GM23338 (cell line): ENCODE measurements around the gene FKBP5. TPM values are rescaled to one million over a fixed set of nuclear protein-coding genes. Genes with fewer than 3 reads are reported as not detected.

Experiments
- ATAC-seq: fragments of 200-7000 bp; cut with Tn5 transposase; 3 replicates; pipeline ENCODE4 v1.9.1; 2020
- DNase-seq: peaks from one replicate; pipeline ENCODE4 v3.0.0-alpha.2; 2015; ENCODE audit warnings: low spot score
- H2AFZ ChIP-seq: fragments of 200-600 bp; sonication (generic); 2 replicates; pipeline ENCODE4 v1.8.0; 2016; ENCODE audit warnings: antibody characterized with exemption, mild to moderate bottlenecking, moderate library complexity
- H3F3A ChIP-seq: fragments of 200-600 bp; sonication (generic); replicated peaks from 2 replicates; pipeline ENCODE4 v1.8.0; 2017; ENCODE audit warnings: antibody characterized with exemption, mixed run types, low read depth
- H3K27ac ChIP-seq: fragments of 200-600 bp; sonication (generic); 2 replicates; pipeline ENCODE4 v1.6.1; 2016; ENCODE audit warnings: low read depth
- H3K27me3 ChIP-seq: fragments of 200-600 bp; sonication (generic); 2 replicates; pipeline ENCODE4 v1.8.0; 2016; ENCODE audit warnings: mild to moderate bottlenecking, mixed run types, moderate library complexity; ENCODE audit not compliant: insufficient read depth
- H3K36me3 ChIP-seq: fragments of 200-600 bp; sonication (generic); 2 replicates; pipeline ENCODE4 v1.8.0; 2016; ENCODE audit warnings: mild to moderate bottlenecking; ENCODE audit not compliant: insufficient read depth
- H3K4me1 ChIP-seq: fragments of 200-600 bp; sonication (generic); 2 replicates; pipeline ENCODE4 v1.8.0; 2016; ENCODE audit warnings: mild to moderate bottlenecking, moderate library complexity; ENCODE audit not compliant: insufficient read depth
- H3K4me2 ChIP-seq: fragments of 200-600 bp; sonication (generic); 2 replicates; pipeline ENCODE4 v1.7.1; 2017; ENCODE audit warnings: mixed run types
- H3K4me3 ChIP-seq: fragments of 200-600 bp; sonication (generic); 2 replicates; pipeline ENCODE4 v1.6.1; 2016; ENCODE audit warnings: mixed run types
- H3K79me2 ChIP-seq: fragments of 200-600 bp; sonication (generic); replicated peaks from 2 replicates; pipeline ENCODE4 v1.8.0; 2017; ENCODE audit warnings: mild to moderate bottlenecking; ENCODE audit not compliant: insufficient read depth
- H3K9me2 ChIP-seq: fragments of 200-600 bp; sonication (generic); 2 replicates; pipeline ENCODE4 v1.8.0; 2017; ENCODE audit not compliant: insufficient read depth
- H4K20me1 ChIP-seq: fragments of 200-600 bp; sonication (generic); replicated peaks from 2 replicates; pipeline ENCODE4 v1.8.0; 2017; ENCODE audit warnings: mild to moderate bottlenecking; ENCODE audit not compliant: insufficient read depth
- H3K27ac Mint-ChIP-seq: 2 replicates; pipeline ENCODE4 v1.8.0; 2020; ENCODE audit warnings: inconsistent platforms, mild to moderate bottlenecking, moderate library complexity, mixed read lengths
- H3K27me3 Mint-ChIP-seq: 3 replicates; pipeline ENCODE4 v1.8.0; 2022; ENCODE audit warnings: low read depth, mild to moderate bottlenecking, moderate library complexity, mixed read lengths, inconsistent platforms; ENCODE audit not compliant: insufficient read depth, poor library complexity
- H3K36me3 Mint-ChIP-seq: 3 replicates; pipeline ENCODE4 v1.8.0; 2021; ENCODE audit warnings: low read depth, mild to moderate bottlenecking, inconsistent platforms, moderate library complexity, mixed read lengths
- H3K4me1 Mint-ChIP-seq: 3 replicates; pipeline ENCODE4 v1.8.0; 2020; ENCODE audit warnings: mild to moderate bottlenecking, inconsistent platforms, mixed read lengths
- H3K4me3 Mint-ChIP-seq: 3 replicates; pipeline ENCODE4 v1.8.0; 2021; ENCODE audit warnings: moderate library complexity, mild to moderate bottlenecking, inconsistent platforms, mixed read lengths
- H3K9me3 Mint-ChIP-seq: 3 replicates; pipeline ENCODE4 v1.8.0; 2020; ENCODE audit warnings: moderate library complexity, mild to moderate bottlenecking, inconsistent platforms, mixed read lengths
- EZH2 ChIP-seq: fragments of 200-600 bp; sonication (generic); IDR thresholded peaks from one replicate; pipeline ENCODE4 v1.8.0; 2017; ENCODE audit warnings: antibody characterized with exemption, mild to moderate bottlenecking, low read depth; ENCODE audit not compliant: unreplicated experiment
- EZH2phosphoT487 ChIP-seq: fragments of 200-600 bp; sonication (generic); IDR thresholded peaks from one replicate; pipeline ENCODE4 v1.8.1; 2018; ENCODE audit warnings: antibody characterized with exemption; ENCODE audit not compliant: unreplicated experiment
- JUNB ChIP-seq: IDR thresholded peaks from one replicate; pipeline ENCODE4 v1.6.1; 2016; ENCODE audit warnings: antibody characterized with exemption; ENCODE audit not compliant: unreplicated experiment
- NANOG ChIP-seq: IDR thresholded peaks from 2 replicates; pipeline ENCODE4 v1.6.1; 2016; ENCODE audit warnings: antibody characterized with exemption, borderline replicate concordance
- polyA plus RNA-seq: library from polyadenylated mRNA; unstranded; fragments of >200 nt; fragmentation: Nextera tagmentation; extraction: Ambion mirVana; gene quantifications from 2 replicates; pipeline ENCODE4 v1.2.1, GENCODE V29; 2016
- total RNA-seq: library from RNA; depleted of rRNA; stranded (reverse); fragments of >200 nt; shearing (Covaris generic); gene quantifications from 2 replicates; pipeline ENCODE4 v1.2.3, GENCODE V29; 2014
- TF ChIP-seq, protein P1 (sequence below): IDR thresholded peaks from one replicate; pipeline ENCODE4 v1.6.1; 2018; ENCODE audit warnings: antibody characterized with exemption; ENCODE audit not compliant: unreplicated experiment
- TF ChIP-seq, protein P2 (sequence below): fragments of 250-450 bp; sonication (Bioruptor Pico); IDR thresholded peaks from 2 replicates; pipeline ENCODE4 v1.5.0; 2020; ENCODE audit warnings: mild to moderate bottlenecking, moderate library complexity
- TF ChIP-seq, protein P3 (sequence below): IDR thresholded peaks from 2 replicates; pipeline ENCODE4 v1.6.1; 2016; ENCODE audit warnings: antibody characterized with exemption

The FKBP5 gene
- total and polyA plus RNA-seq, 2 experiments from 2014 or later: 19.8 to 28.6 TPM

DNA sequence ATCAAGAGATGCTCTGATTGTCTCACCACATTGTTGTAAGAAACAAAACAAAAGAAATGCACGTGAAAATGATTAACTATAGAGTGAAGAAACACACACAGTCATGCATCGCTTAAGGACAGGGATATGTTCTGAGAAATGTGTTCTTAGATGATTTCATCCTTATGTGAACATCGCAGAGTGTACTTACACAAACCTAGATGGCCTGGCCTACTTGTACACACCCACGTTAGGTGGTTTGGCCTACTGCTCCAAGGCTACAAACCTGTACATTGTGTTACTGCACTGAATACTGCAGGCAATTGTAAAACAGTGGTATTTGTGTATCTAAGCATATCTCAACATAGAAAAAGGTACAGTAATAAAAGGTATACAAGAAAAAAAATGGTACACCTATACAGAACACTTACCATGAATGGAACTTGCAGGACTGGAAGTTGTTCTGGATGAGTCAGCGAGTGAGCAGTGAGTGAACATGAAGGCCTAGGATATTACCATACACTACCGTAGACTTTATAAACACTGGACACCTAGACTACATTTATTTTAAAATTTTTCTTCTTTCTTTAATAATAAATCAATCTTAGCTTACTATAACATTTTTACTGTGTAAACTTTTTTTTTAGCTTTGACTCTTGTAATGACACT, 48.6 kb downstream of the FKBP5 start:
- H3K9me2 ChIP-seq: no peaks in the 10 kb centered on the region
- TF ChIP-seq EZH2: no peak
- no peak for TF ChIP-seq NANOG
- TF ChIP-seq, protein P1, sequence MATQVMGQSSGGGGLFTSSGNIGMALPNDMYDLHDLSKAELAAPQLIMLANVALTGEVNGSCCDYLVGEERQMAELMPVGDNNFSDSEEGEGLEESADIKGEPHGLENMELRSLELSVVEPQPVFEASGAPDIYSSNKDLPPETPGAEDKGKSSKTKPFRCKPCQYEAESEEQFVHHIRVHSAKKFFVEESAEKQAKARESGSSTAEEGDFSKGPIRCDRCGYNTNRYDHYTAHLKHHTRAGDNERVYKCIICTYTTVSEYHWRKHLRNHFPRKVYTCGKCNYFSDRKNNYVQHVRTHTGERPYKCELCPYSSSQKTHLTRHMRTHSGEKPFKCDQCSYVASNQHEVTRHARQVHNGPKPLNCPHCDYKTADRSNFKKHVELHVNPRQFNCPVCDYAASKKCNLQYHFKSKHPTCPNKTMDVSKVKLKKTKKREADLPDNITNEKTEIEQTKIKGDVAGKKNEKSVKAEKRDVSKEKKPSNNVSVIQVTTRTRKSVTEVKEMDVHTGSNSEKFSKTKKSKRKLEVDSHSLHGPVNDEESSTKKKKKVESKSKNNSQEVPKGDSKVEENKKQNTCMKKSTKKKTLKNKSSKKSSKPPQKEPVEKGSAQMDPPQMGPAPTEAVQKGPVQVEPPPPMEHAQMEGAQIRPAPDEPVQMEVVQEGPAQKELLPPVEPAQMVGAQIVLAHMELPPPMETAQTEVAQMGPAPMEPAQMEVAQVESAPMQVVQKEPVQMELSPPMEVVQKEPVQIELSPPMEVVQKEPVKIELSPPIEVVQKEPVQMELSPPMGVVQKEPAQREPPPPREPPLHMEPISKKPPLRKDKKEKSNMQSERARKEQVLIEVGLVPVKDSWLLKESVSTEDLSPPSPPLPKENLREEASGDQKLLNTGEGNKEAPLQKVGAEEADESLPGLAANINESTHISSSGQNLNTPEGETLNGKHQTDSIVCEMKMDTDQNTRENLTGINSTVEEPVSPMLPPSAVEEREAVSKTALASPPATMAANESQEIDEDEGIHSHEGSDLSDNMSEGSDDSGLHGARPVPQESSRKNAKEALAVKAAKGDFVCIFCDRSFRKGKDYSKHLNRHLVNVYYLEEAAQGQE: no peak
- TF ChIP-seq, protein P2, sequence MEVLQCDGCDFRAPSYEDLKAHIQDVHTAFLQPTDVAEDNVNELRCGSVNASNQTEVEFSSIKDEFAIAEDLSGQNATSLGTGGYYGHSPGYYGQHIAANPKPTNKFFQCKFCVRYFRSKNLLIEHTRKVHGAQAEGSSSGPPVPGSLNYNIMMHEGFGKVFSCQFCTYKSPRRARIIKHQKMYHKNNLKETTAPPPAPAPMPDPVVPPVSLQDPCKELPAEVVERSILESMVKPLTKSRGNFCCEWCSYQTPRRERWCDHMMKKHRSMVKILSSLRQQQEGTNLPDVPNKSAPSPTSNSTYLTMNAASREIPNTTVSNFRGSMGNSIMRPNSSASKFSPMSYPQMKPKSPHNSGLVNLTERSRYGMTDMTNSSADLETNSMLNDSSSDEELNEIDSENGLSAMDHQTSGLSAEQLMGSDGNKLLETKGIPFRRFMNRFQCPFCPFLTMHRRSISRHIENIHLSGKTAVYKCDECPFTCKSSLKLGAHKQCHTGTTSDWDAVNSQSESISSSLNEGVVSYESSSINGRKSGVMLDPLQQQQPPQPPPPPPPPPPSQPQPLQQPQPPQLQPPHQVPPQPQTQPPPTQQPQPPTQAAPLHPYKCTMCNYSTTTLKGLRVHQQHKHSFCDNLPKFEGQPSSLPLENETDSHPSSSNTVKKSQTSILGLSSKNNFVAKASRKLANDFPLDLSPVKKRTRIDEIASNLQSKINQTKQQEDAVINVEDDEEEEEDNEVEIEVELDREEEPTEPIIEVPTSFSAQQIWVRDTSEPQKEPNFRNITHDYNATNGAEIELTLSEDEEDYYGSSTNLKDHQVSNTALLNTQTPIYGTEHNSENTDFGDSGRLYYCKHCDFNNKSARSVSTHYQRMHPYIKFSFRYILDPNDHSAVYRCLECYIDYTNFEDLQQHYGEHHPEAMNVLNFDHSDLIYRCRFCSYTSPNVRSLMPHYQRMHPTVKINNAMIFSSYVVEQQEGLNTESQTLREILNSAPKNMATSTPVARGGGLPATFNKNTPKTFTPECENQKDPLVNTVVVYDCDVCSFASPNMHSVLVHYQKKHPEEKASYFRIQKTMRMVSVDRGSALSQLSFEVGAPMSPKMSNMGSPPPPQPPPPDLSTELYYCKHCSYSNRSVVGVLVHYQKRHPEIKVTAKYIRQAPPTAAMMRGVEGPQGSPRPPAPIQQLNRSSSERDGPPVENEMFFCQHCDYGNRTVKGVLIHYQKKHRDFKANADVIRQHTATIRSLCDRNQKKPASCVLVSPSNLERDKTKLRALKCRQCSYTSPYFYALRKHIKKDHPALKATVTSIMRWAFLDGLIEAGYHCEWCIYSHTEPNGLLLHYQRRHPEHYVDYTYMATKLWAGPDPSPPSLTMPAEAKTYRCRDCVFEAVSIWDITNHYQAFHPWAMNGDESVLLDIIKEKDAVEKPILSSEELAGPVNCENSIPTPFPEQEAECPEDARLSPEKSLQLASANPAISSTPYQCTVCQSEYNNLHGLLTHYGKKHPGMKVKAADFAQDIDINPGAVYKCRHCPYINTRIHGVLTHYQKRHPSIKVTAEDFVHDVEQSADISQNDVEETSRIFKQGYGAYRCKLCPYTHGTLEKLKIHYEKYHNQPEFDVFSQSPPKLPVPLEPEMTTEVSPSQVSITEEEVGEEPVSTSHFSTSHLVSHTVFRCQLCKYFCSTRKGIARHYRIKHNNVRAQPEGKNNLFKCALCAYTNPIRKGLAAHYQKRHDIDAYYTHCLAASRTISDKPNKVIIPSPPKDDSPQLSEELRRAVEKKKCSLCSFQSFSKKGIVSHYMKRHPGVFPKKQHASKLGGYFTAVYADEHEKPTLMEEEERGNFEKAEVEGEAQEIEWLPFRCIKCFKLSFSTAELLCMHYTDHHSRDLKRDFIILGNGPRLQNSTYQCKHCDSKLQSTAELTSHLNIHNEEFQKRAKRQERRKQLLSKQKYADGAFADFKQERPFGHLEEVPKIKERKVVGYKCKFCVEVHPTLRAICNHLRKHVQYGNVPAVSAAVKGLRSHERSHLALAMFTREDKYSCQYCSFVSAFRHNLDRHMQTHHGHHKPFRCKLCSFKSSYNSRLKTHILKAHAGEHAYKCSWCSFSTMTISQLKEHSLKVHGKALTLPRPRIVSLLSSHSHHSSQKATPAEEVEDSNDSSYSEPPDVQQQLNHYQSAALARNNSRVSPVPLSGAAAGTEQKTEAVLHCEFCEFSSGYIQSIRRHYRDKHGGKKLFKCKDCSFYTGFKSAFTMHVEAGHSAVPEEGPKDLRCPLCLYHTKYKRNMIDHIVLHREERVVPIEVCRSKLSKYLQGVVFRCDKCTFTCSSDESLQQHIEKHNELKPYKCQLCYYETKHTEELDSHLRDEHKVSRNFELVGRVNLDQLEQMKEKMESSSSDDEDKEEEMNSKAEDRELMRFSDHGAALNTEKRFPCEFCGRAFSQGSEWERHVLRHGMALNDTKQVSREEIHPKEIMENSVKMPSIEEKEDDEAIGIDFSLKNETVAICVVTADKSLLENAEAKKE (CRISPR knock-in tag): no peak
- TF ChIP-seq EZH2phosphoT487: no peak
- TF ChIP-seq JUNB: no peak
- TF ChIP-seq, protein P3, sequence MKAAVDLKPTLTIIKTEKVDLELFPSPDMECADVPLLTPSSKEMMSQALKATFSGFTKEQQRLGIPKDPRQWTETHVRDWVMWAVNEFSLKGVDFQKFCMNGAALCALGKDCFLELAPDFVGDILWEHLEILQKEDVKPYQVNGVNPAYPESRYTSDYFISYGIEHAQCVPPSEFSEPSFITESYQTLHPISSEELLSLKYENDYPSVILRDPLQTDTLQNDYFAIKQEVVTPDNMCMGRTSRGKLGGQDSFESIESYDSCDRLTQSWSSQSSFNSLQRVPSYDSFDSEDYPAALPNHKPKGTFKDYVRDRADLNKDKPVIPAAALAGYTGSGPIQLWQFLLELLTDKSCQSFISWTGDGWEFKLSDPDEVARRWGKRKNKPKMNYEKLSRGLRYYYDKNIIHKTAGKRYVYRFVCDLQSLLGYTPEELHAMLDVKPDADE: no peak
- H3K4me1 ChIP-seq: peaks cover 6% of the 10 kb centered on the region
- no peak overlapping the region for H3K4me3 ChIP-seq
- Mint-ChIP-seq H3K27ac (no peak overlapping the region), H3K4me3 (no peak overlapping the region), H3K27me3 (peaks cover 2% of the 10 kb centered on the region), H3K9me3 (no peaks in the 10 kb centered on the region), H3K4me1 (peaks cover 19% of the 10 kb centered on the region), H3K36me3 (peaks cover 11% of the 10 kb centered on the region; the same call in 2 of the 3 replicates)
- ATAC-seq (no peak), DNase-seq (no peak)
- H4K20me1 ChIP-seq: no peaks in the 10 kb centered on the region
- H3F3A ChIP-seq: no peaks in the 10 kb centered on the region
- no peaks in the 10 kb centered on the region for H3K27me3 ChIP-seq
- no peaks in the 10 kb centered on the region for H3K36me3 ChIP-seq
- H3K27ac ChIP-seq: no peak overlapping the region
- H3K79me2 ChIP-seq: peaks cover 15% of the 10 kb centered on the region
- H2AFZ ChIP-seq: no peak overlapping the region
- H3K4me2 ChIP-seq: no peak overlapping the region
